K562 treated with DMSO at 1 percent for 12 hours (cell line): ENCODE results near the gene SSX2. TPM values are rescaled to one million over a fixed set of nuclear protein-coding genes. Genes with fewer than 3 reads are reported as not detected.

ENCODE experiments used
- total RNA-seq: library from RNA; unstranded; fragments of 300-600 nt; gene quantifications from 2 replicates; pipeline ENCODE4 v1.2.3, GENCODE V29; 2022; ENCODE audit not compliant: insufficient read depth

The SSX2 gene
- 68.8 and 81.3 TPM in 2 replicates for total RNA-seq

GRCh38 chrX:52707078-52707477, at the start of gene SSX2:
Gene SSX2, minus strand, starts transcription at chrX:52707178. Its CDS starts 1,429 bp downstream, at chrX:52705749.

GRCh38 chrX:52750952-52751351, 44.0 kb upstream of the SSX2 start, which contains the start of gene SSX2B:
Gene SSX2B, plus strand, starts transcription at chrX:52751252. Its CDS starts 1,429 bp downstream, at chrX:52752681.

GRCh38 chrX:52654800-52655199, 52.2 kb downstream of the SSX2 start, which contains the start of gene SSX7:
Gene SSX7, minus strand, starts transcription at chrX:52654900. Its CDS starts 1,428 bp downstream, at chrX:52653472.

Other genes starting within 250 kb of the SSX2 start
- gene XAGE1A, start 211.4 kb downstream of the SSX2 start, total RNA-seq = 45.8 and 180 TPM in 2 replicates
- 110 and 161 TPM in 2 replicates for gene XAGE1B, start 190.1 kb downstream of the SSX2 start, total RNA-seq
- gene SSX7, start 52.3 kb downstream of the SSX2 start, total RNA-seq = not detected in 2 replicates
- 88.1 TPM in 1 of 2 replicates, not detected in the other for gene SSX2B, start 44.1 kb upstream of the SSX2 start, total RNA-seq
- not detected in 2 replicates for gene SPANXN5, start 90.2 kb upstream of the SSX2 start, total RNA-seq
- not detected in 2 replicates for gene XAGE5, start 104.1 kb upstream of the SSX2 start, total RNA-seq
- gene XAGE3, start 160.9 kb upstream of the SSX2 start, total RNA-seq = not detected in 2 replicates
- gene FAM156B, start 190.2 kb upstream of the SSX2 start, total RNA-seq = 8.4 and 9.2 TPM in 2 replicates